Esophagus muscularis mucosa (tissue), 3 donors: ENCODE results near the gene TMEM54.

Source experiments
- POLR2A ChIP-seq: fragments of 450-650 bp; IDR thresholded peaks from one replicate; pipeline ENCODE4 v1.6.1; 2017; ENCODE audit warnings: antibody characterized with exemption, moderate library complexity, mild to moderate bottlenecking, low read depth
- POLR2AphosphoS5 ChIP-seq, 2 donors: sonication (generic); formaldehyde crosslinking; IDR thresholded peaks; one replicate each; pipeline ENCODE4 v1.6.1; 2017; ENCODE audit warnings: antibody characterized with exemption in 2 of 2
- TF ChIP-seq, protein P1 (sequence below), 3 experiments: fragments of 200-600 bp in 2 of 3; fragments of 450-650 bp in 1 of 3; sonication (generic) in 2 of 3; IDR thresholded peaks; one replicate each; pipeline ENCODE4 v1.5.1; 2017 to 2019; ENCODE audit warnings: antibody characterized with exemption in 3 of 3, mild to moderate bottlenecking in 2 of 3, moderate library complexity in 1 of 3

DNA sequence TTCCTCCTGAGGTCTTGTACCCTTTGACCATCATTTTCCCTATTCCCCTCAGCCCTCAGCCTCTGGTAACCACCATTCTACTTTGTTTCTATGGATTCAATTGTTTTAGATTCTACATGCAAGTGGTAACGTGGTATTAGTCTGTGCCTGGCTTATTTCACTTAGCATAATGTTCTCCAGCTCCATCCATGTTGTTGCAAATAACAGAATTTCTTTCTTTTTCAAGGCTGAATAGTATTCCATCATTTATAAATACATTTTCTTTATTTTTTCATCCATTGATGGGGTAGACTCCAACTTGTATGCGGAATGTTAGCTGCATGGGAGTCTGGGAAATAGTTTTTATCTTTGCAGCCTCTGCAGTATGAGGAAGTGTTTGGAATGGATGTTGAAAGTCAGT lies 26.3 kb upstream of the TMEM54 start:
- TF ChIP-seq, protein P1, sequence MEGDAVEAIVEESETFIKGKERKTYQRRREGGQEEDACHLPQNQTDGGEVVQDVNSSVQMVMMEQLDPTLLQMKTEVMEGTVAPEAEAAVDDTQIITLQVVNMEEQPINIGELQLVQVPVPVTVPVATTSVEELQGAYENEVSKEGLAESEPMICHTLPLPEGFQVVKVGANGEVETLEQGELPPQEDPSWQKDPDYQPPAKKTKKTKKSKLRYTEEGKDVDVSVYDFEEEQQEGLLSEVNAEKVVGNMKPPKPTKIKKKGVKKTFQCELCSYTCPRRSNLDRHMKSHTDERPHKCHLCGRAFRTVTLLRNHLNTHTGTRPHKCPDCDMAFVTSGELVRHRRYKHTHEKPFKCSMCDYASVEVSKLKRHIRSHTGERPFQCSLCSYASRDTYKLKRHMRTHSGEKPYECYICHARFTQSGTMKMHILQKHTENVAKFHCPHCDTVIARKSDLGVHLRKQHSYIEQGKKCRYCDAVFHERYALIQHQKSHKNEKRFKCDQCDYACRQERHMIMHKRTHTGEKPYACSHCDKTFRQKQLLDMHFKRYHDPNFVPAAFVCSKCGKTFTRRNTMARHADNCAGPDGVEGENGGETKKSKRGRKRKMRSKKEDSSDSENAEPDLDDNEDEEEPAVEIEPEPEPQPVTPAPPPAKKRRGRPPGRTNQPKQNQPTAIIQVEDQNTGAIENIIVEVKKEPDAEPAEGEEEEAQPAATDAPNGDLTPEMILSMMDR (IDR thresholded peaks at IDR 0.05): no peak
- TF ChIP-seq POLR2A: no peak
- TF ChIP-seq POLR2AphosphoS5 (IDR thresholded peaks at IDR 0.05): no peak
